G401.6 (cell line): ENCODE measurements around the gene USP12.
"Not testable (repeated sequence)": the region's sequence is repeated elsewhere in the genome, so short reads cannot be mapped to it uniquely, and the experiment has no call there.

Experiments used
- FAIRE-seq: peaks from 2 replicates; lab custom pipeline; 2012; peaks lifted over from hg19 to GRCh38; lab: Jason Lieb, UNC

The USP12 gene, protein sequence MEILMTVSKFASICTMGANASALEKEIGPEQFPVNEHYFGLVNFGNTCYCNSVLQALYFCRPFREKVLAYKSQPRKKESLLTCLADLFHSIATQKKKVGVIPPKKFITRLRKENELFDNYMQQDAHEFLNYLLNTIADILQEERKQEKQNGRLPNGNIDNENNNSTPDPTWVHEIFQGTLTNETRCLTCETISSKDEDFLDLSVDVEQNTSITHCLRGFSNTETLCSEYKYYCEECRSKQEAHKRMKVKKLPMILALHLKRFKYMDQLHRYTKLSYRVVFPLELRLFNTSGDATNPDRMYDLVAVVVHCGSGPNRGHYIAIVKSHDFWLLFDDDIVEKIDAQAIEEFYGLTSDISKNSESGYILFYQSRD

DNA sequence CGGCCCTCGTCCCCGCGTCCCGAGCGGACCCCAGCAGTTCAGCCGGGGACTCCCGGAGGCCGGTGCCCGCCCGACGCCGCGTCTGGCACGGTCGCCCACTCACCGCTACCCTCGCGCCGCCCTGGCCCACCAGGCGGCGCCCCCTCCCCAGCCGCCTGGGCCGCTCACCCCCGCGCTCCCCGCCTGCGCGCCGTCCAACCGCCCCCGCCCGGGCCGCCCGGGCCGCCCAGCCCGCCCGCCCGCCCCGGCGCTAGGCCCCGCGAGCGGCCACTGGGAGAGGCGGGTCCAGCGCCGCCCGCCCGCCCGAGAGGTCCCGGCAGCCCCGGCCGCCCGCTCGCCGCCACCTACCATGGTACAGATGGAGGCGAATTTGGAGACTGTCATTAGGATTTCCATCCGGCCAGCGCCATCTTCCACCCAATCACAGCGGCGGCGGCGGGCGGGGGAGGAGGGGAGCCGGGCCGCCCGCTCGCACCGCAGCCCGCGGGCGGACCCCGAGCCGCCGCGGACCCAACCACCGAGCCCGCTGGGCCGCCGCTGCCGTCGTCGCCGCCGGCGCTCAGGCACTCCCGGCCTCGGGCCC lies at the start of gene USP12:
Gene USP12, minus strand, starts transcription at position 568 of the 583 bp plus-strand sequence. Its CDS starts 172 bp downstream, at position 396.
- no peak for FAIRE-seq

DNA sequence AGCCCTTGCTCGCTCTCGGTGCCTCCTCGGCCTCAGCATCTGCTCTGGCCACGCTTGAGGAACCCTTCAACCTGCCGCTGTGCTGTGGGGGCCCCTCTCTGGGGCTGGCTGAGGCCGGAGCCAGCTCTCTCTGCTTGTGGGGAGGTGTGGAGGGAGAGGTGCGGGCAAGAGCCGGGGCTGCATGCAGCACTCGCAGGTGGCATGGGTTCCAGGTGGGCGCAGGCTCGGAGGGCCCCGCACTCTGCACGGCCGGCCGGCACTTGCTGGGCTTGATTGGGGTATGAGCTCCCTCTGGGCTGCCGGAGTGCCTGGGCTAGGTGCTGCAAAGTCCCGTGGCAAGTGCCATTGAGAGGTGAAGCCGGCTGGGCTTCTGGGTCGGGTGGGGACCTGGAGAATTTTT lies 48.0 kb upstream of the USP12 start:
- FAIRE-seq, result no peak

DNA sequence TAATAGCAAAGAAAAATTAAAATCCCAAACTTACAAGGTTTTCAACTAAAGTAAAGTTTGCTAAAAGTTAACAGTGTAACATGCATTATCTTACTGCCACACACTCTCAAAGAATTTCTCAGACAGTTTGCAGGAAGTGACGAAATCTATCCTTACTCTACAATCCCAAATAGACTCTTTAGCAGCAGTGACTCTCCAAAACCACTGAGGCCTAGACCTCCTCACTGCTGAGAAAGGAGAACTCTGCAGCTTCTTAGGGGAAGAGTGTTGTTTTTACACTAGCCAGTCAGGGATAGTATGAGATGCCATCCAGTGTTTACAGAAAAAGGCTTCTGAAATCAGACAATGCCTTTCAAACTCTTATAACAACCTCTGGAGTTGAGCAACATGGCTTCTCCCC lies 47.2 kb upstream of the USP12 start:
- FAIRE-seq, result not testable (repeated sequence)

DNA sequence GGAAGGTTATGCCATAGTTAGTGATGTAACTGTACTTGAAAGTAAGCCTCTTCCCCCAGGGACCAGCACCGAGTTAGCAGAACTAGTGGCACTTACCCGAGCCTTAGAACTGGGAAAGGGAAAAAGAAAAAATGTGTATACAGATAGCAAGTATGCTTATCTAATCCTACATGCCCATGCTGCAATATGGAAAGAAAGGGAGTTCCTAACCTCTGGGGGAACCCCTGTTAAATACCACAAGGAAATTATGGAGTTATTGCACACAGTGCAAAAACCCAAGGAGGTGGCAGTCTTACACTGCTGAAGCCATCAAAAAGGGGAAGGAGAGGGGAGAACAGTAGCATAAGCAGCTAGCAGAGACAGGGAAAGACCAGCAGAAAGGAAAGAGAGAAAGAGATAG lies 46.2 kb upstream of the USP12 start:
- FAIRE-seq, result not testable (repeated sequence)

DNA sequence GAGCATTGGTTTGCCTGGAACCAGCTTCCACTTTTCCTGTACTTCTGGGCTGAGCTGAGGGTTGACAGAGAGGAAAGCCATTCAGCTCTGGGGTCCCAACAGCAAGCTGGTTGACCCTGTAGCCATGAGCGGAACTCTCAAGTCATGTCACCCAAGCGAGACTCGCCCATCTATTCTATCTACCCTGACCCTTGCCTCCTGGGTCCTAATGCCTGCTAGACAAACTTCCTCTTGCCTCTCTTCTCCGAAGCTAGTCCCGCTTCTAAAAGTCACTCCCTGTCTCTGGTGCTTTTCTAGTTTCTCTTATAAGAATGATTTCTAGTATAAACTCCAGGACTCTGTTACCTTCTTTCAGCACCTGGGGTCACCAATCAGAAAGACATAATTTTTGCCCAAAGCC lies 41.8 kb upstream of the USP12 start:
- FAIRE-seq, result not testable (repeated sequence)

DNA sequence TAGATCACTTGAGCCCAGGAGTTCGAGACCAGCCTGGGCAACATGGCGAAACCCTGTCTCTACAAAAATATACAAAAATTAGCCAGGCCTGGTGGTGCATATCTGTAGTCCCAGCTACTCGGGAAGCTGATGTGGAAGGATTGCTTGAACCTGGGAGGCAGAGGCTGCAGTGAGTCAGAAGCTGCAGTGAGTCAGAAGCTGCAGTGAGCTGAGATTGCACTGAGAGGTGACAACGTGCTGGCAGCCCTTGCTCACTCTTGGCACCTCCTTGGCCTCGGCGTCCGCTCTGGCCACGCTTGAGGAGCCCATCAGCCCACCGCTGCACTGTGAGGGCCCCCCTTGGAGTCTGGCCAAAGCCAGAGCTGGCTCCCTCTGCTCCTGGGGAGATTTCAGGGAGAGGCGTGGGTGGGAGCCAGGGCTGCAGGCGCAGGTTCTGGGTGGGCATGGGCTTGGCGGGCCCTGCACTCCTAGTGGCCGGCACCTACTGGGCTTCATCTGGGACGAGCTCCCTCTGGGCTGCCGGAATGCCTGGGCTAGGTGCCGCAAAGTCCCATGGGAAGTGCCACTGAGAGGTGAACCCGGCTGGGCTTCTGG lies 40.3 kb upstream of the USP12 start:
- FAIRE-seq, result no peak

DNA sequence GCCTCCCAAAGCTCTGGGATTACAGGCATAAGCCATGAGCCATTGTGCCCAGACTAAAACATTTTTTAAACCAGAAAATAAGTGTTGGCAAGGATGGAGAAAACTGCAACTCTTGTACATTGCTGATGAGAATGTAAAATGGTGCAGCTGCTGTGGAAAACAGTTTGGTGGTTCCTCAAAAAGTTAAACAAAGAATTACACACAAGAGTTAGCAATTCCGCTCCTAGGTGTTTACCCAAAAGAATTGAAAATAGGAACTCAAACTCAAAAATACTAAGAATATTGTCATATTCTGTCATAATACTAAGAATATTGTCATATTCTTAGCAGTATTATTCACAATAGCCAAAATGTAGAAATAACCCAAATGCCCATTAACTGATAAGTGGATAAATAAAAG lies 39.7 kb upstream of the USP12 start:
- no peak for FAIRE-seq

DNA sequence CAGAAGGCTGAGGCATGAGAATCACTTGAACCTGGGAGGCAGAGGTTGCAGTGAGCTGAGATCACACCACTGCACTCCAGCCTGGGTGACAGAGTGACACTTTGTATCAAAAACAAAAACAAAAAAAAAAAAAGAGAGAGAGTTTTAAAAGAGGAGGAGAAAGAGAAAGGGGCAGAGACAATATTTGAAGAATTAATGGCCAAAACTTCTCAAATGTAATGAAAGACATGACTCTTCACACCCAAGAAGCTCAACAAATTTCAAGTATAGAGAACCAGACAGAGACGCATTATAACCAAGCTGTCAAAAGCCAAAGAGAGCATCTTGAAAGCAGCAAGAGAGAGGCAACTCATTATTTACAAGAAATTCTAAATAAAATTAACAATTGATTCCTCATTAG lies 36.9 kb upstream of the USP12 start:
- no peak for FAIRE-seq

DNA sequence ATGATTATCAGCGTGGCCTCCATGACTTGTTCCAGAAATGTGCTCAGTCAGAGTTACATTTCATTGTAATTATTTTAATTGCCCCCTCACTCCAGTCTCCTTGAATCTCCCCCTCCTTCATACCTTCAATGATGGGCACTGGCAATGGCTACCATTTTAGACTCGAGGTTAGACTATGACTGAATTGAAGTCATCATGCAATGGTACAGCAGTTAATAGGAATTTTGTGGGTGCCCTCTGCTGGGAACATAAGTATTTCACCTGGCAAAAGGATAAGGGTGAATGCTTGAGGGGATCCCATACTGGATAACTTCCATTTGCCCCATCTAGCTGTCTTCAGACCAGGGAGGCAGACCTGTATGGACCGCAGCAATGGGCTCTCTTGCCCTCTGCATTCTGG lies 32.2 kb upstream of the USP12 start:
- no peak for FAIRE-seq

DNA sequence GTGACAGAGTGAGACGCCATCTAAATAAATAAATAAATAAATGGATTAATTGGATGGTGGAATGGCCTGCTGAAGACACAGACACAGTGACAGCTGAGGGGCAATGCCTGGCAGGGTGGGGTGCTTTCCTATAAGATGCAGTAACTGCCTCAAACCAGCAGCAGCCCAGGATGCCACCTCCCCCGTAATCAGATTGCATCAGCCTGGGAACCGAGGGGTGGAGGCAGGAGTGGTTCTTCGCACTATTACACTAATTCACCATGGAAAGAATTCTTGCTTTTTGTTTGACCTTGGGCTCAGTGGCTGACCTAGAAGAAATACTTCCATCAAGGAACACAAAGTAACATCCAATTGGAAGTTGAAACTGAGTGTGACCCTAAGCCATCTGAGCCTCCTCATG lies 31.6 kb upstream of the USP12 start:
- no peak for FAIRE-seq

DNA sequence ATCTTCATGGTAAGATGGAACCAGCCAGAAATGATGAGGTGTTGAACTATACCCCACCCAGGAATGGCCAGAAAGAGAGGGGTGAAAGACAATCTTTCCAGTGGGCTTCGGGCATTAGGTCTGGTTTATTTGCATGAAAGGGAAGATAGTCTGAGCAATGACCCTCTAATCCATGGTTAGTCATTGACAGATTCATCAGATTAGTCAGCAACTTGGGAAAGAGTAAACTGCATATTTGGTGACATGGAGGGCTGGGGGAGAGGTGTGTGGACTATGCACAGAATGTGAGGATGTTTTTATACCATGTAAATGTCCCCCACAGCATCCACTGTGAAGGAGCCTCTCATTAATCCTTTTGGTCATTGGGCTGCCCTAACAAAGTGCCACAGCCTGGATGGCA lies 30.1 kb upstream of the USP12 start:
- FAIRE-seq, result no peak

DNA sequence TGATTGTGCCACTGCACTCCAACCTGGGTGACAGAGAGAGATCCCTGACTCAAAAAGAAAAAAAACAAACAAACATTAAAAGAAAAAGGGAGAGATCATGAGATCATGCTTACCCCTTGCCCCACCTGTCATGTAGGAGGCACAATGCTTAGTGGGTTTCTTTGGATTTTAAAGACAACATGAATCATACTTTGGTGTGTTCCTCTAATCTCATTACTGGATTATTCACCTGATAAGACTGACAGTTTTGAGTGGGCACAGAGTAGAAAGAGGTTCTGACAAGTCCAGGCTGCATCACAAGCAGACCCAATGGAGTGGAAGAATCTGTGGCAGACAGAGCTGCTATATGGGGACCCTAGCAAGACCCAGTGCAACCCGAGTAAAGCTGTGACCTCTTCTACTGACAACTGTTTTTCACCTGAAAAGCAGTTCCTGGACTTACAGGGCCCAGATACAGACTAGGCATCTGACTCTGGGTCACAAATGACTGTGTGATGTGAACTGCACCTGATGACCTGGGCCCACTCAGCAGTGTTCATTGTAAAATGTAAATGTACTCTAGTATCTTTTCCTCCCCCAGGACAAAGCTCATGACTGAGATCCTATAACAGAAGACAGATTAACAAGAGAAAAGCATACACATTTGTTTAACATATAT lies 28.9 kb upstream of the USP12 start:
- FAIRE-seq, result no peak

DNA sequence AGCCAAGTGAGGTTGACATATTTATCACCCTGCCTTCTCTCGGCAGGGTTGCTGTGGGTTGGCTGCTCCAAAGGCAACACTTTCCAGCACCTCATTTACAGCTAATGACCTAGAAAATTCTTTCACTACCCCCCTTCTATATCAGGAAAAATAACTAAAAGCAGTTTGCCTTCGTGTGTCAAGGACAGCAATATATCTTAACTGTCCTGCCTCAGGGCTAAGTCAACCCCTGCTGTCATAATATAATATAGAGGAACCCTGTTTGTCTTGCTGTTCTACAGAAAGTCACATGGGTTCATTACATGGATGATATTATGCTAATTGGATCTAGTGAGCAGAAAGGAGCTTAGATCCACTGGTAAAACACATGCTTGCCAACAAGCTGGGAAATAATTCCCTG lies 28.1 kb upstream of the USP12 start:
- no peak for FAIRE-seq

DNA sequence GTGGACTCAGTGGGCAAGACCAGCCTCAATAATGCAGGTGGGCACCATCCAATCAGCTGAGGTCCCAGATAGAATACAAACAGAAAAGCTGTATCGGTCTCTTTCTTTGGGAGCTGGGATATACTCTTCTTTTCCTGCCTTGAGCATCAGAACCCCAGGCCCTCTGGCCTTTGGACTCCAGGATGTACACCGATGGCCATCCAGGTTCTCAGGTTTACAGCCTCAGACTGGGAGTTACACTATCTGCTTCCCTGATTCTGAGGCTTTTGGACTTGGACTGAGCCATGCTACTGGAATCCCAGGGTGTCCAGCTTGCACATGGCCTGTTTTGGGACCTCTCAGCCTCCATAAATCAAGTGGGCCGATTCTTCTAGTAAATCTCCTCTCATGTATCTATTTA lies 27.6 kb upstream of the USP12 start:
- no peak for FAIRE-seq

DNA sequence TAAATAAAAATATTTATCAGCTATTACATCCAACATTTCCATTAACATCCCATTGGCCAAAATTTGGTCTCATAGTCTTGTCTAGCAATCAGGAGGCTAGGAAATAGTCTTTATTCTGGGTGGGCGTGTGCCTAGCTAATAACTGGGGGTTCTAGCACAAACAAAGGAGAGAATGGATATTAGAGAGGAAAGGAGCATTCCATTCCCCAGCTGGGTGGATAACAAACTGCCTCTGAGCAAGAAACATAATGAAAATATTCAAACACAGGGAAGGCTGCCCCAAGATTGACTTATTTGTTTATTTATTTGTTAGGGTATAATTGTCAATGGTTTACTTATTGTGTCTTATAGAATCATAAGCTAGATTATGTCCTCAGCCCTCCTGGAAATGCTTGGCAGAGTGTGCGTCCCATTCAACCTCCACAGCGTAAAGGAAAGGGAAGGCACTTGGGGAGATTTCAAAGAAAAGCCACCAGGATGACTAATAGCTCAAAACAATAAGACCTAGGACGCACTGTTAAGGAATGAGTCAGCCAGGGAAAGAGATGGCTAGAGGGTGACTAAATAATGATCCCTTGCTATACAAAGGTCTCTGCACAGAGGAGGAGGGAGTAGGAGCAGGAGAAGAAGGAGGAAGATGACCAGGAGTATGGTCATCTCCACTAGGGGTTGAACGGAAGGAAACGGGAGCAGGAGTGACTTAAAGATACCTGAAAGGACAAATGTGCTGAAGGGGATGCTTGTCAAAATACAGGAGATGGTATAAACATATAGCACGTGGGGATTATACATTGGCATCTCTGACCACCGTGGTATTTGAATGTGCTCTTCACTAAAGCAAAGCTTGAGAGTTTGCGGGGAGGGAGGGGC lies 23.5 kb upstream of the USP12 start:
- no peak for FAIRE-seq

DNA sequence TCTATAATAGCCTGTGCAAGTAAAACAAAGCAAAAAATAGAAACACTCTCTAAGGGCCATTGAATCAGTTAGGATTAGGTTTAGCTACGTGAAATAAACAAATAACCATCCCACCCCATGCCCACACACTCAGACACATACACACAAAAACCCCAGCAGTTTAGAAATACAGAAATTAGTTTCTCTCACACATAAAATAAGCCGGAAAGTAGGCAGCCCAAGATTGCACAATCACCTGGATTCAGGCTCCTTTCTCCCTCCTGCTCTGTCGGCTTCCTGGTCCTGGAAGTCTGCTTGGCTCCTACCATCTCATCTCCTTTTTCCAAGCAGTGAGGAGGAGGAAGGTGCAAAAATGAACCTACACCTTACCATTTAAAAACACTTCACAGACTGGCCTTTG lies 22.6 kb upstream of the USP12 start:
- no peak for FAIRE-seq

DNA sequence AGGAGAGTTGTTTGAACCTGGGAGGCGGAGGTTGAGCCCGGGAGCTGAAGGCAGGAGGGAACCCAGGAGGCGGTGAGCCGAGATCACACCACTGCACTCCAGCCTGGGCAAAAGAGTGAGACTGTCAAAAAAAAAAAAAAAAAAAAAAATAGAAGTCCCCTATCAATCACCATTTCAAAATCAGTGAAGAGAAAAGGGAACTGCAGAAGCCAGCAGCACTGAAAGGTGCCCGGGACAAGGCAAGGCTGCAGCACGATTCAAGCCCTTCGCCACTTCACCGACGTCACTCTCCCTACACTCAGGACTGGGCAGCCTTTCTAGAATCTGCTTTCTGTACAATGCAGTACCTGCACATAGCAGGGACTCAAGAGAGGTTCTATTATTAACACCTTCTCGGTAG lies 21.9 kb upstream of the USP12 start:
- FAIRE-seq, result no peak

DNA sequence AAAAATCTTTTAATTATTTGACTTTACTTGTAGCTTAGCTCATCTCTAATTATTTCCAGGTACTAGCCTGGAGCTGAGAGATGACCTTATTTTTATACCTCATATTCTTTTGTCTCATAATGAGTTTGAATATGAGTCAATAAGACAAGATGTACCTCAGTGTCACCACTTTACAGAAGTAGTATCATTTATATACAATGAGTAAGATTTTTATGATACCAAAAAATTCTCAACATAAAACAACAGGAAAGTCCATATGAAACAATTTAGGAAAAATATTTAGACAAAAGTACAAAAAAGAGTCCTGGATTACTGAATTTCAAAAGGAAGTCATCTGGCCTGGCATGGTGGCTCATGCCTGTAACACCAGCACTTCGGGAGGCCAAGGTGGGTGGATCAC lies 21.4 kb upstream of the USP12 start:
- FAIRE-seq, result no peak

DNA sequence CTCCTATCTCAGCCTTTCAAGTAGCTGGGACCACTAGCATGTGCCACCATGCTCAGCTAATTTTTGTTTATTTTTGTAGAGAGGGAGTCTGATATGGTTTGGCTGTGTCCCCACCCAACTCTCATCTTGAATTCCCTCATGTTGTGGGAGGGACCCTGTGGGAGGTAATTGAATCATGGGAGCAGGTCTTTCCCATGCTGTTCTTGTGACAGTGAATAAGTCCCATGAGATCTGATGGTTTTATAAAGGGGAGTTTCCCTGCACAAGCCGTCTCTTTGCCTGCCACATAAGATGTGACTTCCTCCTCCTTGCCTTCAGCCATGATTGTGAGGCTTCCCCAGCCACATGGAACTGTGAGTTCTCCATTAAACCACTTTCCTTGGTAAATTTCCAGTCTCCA lies 20.8 kb upstream of the USP12 start:
- not testable (repeated sequence) for FAIRE-seq

DNA sequence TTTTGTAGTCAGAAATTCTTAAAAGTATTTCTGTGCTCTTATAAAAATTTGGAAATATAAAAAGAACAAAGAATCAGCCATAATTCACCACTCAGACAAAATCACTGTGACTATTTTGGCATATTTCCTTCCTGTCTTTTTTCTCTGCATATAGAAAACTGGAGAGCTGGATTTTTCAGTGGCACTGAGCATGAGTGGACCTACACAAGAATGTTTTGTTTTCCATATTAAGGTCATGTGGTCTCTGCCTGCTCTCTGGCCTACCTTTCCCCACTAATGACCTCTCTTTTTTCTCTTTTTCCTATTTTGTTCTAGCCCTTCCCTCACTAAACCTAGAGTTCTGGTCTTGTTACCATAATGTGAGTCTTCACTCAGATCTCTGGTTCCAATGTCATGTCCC lies 17.6 kb upstream of the USP12 start:
- FAIRE-seq, result no peak

DNA sequence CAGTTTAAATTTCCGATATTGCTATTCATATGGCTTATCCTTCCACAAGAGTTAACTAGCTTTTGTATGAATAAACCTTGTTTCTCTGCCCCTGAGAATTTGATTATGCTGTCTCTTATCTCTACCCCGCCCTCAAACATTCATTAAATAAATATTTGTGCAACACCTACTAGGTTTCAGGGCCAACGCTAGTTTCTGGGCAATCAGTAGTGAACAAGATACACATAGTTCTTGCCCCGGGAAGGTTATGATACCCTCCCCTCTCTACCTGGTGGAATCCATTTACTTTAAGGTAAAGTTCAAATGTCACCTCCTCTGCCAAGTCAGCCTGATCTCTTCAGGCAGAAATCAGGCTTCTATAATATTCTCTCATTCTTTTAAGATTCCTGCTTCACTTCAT lies 16.6 kb upstream of the USP12 start:
- no peak for FAIRE-seq

DNA sequence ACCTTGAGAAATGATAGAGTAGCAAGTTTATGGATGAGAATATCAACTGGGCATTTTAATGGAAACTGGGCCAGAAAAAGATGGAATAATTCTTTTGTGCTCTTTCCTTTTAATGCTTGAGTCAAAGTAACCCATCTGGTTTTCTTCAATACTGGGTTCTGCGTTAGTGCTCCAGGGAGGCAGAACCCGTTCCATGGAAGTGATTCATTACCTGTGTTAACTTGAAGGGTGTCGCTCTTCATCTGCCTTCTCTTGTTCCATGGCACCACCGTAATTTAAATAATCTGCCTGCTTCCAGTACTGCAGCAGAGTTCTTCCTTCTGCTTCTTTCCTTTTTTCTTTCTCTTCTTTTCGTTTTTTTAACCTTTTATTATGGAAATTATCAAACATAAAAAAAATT lies 14.7 kb upstream of the USP12 start:
- FAIRE-seq, result no peak
